HCT116 (cell line): ENCODE results near the gene HOPX.

ENCODE experiments used
- ELF1 ChIP-seq: IDR thresholded peaks from 2 replicates; pipeline ENCODE4 v1.6.1; 2012; ENCODE audit warnings: low read depth, borderline replicate concordance
- POLR2AphosphoS5 ChIP-seq: IDR thresholded peaks from 2 replicates; pipeline ENCODE4 v1.6.1; 2011; ENCODE audit warnings: mild to moderate bottlenecking, low read depth, low read length, moderate library complexity
- RAD21 ChIP-seq: IDR thresholded peaks from 2 replicates; pipeline ENCODE4 v1.6.1; 2012; ENCODE audit warnings: low read depth, mild to moderate bottlenecking
- ZFX ChIP-seq: fragments of 450-650 bp; IDR thresholded peaks from 2 replicates; pipeline ENCODE4 v1.6.1; 2017
- TF ChIP-seq, protein P1 (sequence below), 3 experiments: fragments of 200-600 bp in 1 of 3; sonication (generic) in 1 of 3; IDR thresholded peaks in 2 of 3; conservative IDR thresholded peaks in 1 of 3; 2 replicates each; pipeline ENCODE4 v1.5.1; 2012 to 2017; ENCODE audit warnings: low read depth in 2 of 3, low read length in 2 of 3, antibody characterized with exemption in 1 of 3, borderline replicate concordance in 1 of 3, control low read depth in 1 of 3, mild to moderate bottlenecking in 1 of 3, mixed read lengths in 1 of 3, mixed run types in 1 of 3, moderate library complexity in 1 of 3; ENCODE audit not compliant: insufficient read depth in 1 of 3
- TF ChIP-seq, protein P2 (sequence below): IDR thresholded peaks from 2 replicates; pipeline ENCODE4 v1.6.1; 2012; ENCODE audit warnings: low read depth
- TF ChIP-seq, protein P3 (sequence below): IDR thresholded peaks from 2 replicates; pipeline ENCODE4 v1.6.1; 2011; ENCODE audit warnings: mild to moderate bottlenecking, low read length, moderate library complexity; ENCODE audit not compliant: insufficient replicate concordance; ENCODE audit errors: extremely low read depth

DNA sequence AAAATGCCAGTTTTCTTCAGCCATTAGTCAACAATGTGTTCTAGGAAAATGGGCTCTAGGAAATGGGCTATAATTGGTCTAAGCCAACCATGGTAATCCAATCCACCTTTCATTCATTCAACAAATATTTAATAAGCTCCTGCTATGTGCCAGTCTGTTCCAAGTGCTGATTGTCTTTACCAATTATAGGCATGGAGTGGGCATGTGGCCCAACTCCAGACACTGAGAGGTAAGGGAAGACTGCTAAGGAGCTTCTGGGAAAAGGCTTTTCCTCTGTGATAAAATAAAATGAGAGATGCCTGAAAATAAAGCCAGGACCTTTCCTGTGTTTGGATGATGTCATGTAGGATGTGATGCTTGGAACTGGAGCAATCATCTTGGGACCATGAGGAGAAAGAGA, 43.3 kb downstream of the HOPX start:
- TF ChIP-seq ELF1 (no peak), POLR2AphosphoS5 (no peak), ZFX (no peak), RAD21 (no peak)
- TF ChIP-seq, protein P1, sequence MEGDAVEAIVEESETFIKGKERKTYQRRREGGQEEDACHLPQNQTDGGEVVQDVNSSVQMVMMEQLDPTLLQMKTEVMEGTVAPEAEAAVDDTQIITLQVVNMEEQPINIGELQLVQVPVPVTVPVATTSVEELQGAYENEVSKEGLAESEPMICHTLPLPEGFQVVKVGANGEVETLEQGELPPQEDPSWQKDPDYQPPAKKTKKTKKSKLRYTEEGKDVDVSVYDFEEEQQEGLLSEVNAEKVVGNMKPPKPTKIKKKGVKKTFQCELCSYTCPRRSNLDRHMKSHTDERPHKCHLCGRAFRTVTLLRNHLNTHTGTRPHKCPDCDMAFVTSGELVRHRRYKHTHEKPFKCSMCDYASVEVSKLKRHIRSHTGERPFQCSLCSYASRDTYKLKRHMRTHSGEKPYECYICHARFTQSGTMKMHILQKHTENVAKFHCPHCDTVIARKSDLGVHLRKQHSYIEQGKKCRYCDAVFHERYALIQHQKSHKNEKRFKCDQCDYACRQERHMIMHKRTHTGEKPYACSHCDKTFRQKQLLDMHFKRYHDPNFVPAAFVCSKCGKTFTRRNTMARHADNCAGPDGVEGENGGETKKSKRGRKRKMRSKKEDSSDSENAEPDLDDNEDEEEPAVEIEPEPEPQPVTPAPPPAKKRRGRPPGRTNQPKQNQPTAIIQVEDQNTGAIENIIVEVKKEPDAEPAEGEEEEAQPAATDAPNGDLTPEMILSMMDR (IDR thresholded peaks at IDR 0.05 in 2 of 3, conservative IDR thresholded peaks at IDR 0.05 in 1 of 3; ENCODE audit: borderline replicate concordance in 1 of 3, insufficient read depth in 1 of 3, low read depth in 2 of 3, low read length in 2 of 3) = no peak
- TF ChIP-seq, protein P2, sequence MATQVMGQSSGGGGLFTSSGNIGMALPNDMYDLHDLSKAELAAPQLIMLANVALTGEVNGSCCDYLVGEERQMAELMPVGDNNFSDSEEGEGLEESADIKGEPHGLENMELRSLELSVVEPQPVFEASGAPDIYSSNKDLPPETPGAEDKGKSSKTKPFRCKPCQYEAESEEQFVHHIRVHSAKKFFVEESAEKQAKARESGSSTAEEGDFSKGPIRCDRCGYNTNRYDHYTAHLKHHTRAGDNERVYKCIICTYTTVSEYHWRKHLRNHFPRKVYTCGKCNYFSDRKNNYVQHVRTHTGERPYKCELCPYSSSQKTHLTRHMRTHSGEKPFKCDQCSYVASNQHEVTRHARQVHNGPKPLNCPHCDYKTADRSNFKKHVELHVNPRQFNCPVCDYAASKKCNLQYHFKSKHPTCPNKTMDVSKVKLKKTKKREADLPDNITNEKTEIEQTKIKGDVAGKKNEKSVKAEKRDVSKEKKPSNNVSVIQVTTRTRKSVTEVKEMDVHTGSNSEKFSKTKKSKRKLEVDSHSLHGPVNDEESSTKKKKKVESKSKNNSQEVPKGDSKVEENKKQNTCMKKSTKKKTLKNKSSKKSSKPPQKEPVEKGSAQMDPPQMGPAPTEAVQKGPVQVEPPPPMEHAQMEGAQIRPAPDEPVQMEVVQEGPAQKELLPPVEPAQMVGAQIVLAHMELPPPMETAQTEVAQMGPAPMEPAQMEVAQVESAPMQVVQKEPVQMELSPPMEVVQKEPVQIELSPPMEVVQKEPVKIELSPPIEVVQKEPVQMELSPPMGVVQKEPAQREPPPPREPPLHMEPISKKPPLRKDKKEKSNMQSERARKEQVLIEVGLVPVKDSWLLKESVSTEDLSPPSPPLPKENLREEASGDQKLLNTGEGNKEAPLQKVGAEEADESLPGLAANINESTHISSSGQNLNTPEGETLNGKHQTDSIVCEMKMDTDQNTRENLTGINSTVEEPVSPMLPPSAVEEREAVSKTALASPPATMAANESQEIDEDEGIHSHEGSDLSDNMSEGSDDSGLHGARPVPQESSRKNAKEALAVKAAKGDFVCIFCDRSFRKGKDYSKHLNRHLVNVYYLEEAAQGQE = no peak
- TF ChIP-seq, protein P3, sequence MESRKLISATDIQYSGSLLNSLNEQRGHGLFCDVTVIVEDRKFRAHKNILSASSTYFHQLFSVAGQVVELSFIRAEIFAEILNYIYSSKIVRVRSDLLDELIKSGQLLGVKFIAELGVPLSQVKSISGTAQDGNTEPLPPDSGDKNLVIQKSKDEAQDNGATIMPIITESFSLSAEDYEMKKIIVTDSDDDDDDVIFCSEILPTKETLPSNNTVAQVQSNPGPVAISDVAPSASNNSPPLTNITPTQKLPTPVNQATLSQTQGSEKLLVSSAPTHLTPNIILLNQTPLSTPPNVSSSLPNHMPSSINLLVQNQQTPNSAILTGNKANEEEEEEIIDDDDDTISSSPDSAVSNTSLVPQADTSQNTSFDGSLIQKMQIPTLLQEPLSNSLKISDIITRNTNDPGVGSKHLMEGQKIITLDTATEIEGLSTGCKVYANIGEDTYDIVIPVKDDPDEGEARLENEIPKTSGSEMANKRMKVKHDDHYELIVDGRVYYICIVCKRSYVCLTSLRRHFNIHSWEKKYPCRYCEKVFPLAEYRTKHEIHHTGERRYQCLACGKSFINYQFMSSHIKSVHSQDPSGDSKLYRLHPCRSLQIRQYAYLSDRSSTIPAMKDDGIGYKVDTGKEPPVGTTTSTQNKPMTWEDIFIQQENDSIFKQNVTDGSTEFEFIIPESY = no peak
